GM21381 (cell line): ENCODE measurements around the gene SLC39A7.
"Not testable (repeated sequence)": the region's sequence is repeated elsewhere in the genome, so short reads cannot be mapped to it uniquely, and the experiment has no call there.

Experiments
- ATAC-seq: cut with Tn5 transposase; IDR thresholded peaks from one replicate; pipeline ENCODE4 v1.9.1; 2021; ENCODE audit warnings: mild to moderate bottlenecking, moderate library complexity; ENCODE audit not compliant: unreplicated experiment

Gene SLC39A7

DNA sequence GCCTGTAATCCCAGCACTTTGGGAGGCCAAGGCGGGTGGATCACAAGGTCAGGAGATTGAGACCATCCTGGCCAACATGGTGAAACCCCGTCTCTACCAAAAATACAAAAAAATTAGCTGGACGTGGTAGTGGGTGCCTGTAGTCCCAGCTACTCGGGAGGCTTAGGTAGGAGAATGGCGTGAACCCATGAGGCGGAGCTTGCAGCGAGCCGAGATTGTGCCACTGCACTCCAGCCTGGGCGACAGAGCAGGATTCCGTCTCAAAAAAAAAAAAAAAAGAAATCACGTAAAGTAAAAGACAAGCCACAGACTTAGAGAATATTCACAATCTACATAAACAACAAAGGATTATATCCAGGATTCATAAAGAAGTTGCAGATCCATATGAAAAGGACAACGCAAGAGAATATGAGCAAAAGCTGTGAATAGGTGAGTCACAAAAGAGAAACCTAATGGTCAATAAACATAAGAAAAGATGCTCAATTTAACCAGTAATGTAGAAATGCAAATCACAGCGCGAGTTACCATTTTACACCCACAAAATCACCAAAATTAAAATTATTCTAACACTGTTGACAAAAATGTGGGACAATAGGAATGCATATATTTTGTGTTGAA is 25.9 kb downstream of the SLC39A7 start:
- ATAC-seq = not testable (repeated sequence)

DNA sequence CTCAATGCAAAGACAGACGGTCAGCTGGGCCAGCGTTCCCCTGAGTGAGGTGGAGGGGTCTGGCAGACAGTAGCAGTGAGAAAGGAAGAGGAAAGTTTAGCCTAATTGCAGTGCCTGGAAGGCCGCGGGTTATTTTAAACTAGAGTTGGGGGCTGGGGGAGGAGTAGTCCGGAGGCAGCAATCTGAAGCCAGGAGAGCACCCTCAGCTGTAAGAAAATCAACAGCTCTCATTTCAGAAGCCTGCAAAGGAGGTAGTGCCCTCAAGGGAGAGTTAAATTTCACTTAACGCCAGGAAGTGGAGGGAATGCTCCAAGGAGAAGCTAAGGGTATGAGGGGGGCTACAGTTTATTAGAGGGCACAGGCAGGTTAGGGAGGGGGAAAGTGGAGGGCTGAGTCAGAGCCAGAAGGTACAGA is 34.6 kb downstream of the SLC39A7 start:
- ATAC-seq = no peak

DNA sequence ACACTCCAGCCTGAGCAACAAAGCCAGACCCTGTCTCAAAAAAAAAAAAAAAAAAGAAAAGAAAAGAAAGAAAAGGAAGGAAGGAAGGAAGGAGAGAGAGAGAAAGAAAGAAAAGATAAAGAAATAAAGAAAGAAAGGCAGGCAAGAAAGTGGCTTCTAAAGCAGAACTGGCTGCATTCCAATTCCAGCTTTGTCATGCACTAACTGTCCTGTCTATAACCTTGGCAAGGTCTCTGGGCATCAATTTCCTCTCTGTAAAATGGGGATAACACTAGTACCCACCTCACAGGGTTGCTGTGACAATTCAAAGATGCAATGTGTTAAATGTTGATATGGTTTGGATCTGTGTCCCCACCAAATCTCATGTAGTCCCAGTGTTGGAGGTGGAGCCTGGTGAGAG is 35.7 kb downstream of the SLC39A7 start:
- no peak for ATAC-seq

DNA sequence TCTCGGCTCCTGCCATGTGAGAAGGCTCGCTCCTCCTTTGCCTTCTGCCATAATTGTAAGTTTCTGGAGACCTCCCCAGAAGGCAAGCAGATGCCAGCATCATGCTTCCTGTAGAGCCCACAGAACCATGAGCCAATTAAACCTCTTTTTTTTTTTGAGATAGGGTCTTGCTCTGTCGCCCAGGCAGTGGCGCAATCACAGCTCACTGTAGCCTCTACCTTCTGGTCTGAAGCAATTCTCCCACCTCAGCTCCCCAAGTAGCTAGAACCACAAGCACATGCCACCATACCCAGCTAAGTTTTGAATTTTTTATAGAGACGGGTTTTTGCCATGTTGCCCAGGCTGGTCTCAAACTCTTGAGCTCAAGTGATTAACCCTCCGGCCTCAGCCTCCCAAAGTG is 36.2 kb downstream of the SLC39A7 start:
- ATAC-seq = no peak

- ATAC-seq = no peak
Measured at GRCh38 chr6:33237741-33238140, 37.1 kb downstream of the SLC39A7 start.

- ATAC-seq = no peak
Measured at GRCh38 chr6:33241968-33242367, 41.3 kb downstream of the SLC39A7 start.

DNA sequence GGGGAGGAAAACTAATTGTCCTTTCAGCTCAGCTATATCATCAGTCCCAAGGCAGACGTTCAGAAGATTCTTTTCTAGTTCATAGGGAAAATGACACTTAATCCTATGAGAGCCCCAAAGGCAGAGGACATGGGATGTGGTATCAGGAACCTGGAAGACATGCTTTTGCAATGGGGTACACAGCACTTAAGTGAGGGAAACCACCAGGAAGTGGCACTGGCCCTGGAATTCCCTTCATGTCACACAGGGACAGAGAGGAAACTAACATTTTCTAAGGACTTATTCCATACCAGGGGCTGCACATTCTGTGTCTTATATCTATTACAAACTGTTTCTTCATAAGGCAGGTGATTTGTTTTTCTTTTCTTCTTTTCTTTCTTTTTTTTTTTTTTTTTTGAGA is 42.8 kb downstream of the SLC39A7 start:
- no peak for ATAC-seq

GRCh38 chr6:33247977-33248642 is 47.4 kb downstream of the SLC39A7 start:
- ATAC-seq = peak; percentile 33

GRCh38 chr6:33248643-33248931 is 47.9 kb downstream of the SLC39A7 start:
- ATAC-seq = no peak

DNA sequence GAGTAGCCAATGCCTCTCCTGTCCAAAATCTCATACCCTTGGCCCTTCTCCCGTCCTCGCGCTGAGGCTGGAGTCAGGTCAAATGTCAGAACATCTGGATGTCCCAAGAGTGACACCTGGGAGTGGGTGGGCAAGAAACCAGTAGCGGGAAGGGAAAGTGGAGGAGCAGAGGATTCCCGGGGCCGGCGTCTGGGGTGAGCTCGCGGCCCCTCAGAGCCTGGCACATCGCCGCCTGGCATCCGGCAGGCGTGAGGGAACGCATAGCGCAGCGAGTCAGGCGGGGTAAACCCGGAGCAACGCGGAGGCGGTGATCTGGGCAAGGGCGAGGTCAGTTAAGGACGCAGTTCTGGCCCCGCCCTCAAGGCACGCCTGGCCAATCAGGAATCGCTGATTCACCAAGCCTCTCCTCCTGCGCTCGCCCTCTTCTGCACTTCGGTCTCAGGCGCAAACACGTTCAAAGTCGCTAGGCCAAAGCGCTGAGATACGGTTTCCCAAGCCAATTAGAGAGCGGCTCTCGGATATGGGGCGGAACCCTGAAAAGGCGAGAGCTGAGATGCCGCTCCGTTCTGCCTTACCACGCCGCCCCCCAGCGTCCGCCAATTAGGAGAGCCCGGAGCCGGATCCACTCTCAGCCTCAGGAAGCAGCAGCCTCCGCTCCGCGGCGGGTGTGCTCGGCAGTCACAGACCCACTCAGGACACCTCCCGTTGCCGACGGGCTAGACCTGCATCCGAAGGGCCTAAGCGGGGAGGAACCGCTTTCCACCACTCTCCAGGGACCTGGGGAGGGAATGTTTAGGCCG is 48.5 kb downstream of the SLC39A7 start:
- ATAC-seq = peak; percentile 87

- no peak for ATAC-seq
Measured at GRCh38 chr6:33249732-33250630, 49.3 kb downstream of the SLC39A7 start.

DNA sequence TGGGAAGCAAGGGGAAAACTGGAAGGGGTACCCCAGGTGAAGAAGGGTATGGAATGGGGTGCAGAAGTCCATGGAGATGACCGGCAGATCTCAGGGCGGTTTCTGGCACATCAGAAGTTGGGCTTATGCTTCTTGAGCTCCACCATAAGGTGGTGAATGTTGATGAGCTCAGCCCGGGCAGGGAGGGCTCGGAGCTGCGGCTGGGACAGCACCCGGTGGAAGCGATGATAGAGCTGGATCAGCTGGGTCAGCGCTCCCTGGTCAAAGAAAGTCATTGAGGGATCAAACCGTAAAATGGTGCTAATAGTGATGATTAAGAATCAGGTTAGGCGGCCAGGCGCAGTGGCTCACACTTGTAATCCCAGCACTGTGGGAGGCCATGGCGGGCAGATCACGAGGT is 50.1 kb downstream of the SLC39A7 start:
- no peak for ATAC-seq

GRCh38 chr6:33251395-33252012 is 50.8 kb downstream of the SLC39A7 start:
- ATAC-seq = no peak

DNA sequence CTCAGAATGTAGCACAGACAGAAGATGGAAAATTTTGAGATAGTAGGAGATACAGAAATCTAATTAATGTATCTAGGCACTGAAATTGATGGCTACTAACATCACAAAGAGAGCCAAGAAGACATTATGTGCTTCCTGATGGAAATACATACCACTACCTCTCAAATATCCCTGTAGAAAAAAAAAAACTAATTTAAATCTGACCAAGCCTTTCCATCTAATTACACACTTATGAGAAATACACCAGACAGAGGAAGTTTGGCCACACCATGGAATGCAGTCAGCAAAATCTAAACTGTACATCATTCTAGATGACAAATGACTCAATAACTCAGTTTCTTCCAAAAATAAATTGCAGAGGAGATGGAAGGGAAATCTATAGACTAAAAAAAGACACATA is 52.1 kb downstream of the SLC39A7 start:
- no peak for ATAC-seq
